Liver (tissue), 9 donors: ENCODE results near the gene CRYZL1. TPM values are rescaled to one million over a fixed set of nuclear protein-coding genes. Genes with fewer than 3 reads are reported as not detected.

Experiments
- DNase-seq: peaks from one replicate; pipeline ENCODE4 v3.0.0-alpha.2; 2017; ENCODE audit warnings: low spot score
- H3K27ac ChIP-seq, 2 donors: one replicate each; pipeline ENCODE4 v1.7.0; 2013; ENCODE audit warnings: inconsistent platforms in 2 of 2, low read length in 2 of 2, control low read depth in 1 of 2, low read depth in 1 of 2, mild to moderate bottlenecking in 1 of 2
- H3K27me3 ChIP-seq, 4 donors: one replicate each; pipeline versions ENCODE4 v1.6.1 to v1.7.0; 2013; ENCODE audit warnings: low read length in 3 of 4, inconsistent platforms in 1 of 4, mild to moderate bottlenecking in 1 of 4, moderate library complexity in 1 of 4; ENCODE audit not compliant: control insufficient read depth in 4 of 4, insufficient read depth in 4 of 4
- H3K36me3 ChIP-seq, 4 donors: one replicate each; pipeline versions ENCODE4 v1.6.1 to v1.7.0; 2013; ENCODE audit warnings: low read length in 3 of 4, mild to moderate bottlenecking in 3 of 4, low read depth in 1 of 4, moderate library complexity in 1 of 4; ENCODE audit not compliant: control insufficient read depth in 4 of 4, insufficient read depth in 3 of 4
- H3K4me1 ChIP-seq, 4 donors: one replicate each; pipeline versions ENCODE4 v1.6.1 to v1.7.0; 2013; ENCODE audit warnings: low read length in 3 of 4, mild to moderate bottlenecking in 3 of 4, moderate library complexity in 1 of 4; ENCODE audit not compliant: control insufficient read depth in 4 of 4, insufficient read depth in 4 of 4
- H3K4me3 ChIP-seq, 3 donors: one replicate each; pipeline versions ENCODE4 v1.6.1 to v1.7.0; 2013; ENCODE audit warnings: low read length in 3 of 3, control low read depth in 1 of 3, low read depth in 1 of 3, mild to moderate bottlenecking in 1 of 3
- H3K9ac ChIP-seq, 2 donors: one replicate each; pipeline ENCODE4 v1.7.0; 2013; ENCODE audit warnings: low read length in 2 of 2, mild to moderate bottlenecking in 2 of 2, moderate library complexity in 2 of 2, control low read depth in 1 of 2, low read depth in 1 of 2
- H3K9me3 ChIP-seq, 4 donors: one replicate each; pipeline versions ENCODE4 v1.6.1 to v1.7.0; 2013; ENCODE audit warnings: low read length in 3 of 4; ENCODE audit not compliant: control insufficient read depth in 4 of 4
- EGR1 ChIP-seq, 2 donors: IDR thresholded peaks; 2 replicates each; pipeline ENCODE4 v1.6.1; 2016 to 2018; ENCODE audit warnings: antibody characterized with exemption in 2 of 2, low read depth in 2 of 2
- FOXA1 ChIP-seq: IDR thresholded peaks from 2 replicates; pipeline ENCODE4 v1.6.1; 2016; ENCODE audit warnings: antibody characterized with exemption
- FOXA2 ChIP-seq: IDR thresholded peaks from 2 replicates; pipeline ENCODE4 v1.6.1; 2016; ENCODE audit warnings: antibody characterized with exemption
- GABPA ChIP-seq, 2 donors: IDR thresholded peaks in 1 of 2; conservative IDR thresholded peaks in 1 of 2; 2 replicates each; pipeline ENCODE4 v1.6.1; 2016; ENCODE audit warnings: antibody characterized with exemption in 2 of 2, mild to moderate bottlenecking in 1 of 2, moderate library complexity in 1 of 2
- HNF4A ChIP-seq, 2 donors: conservative IDR thresholded peaks; 2 replicates each; pipeline ENCODE4 v1.6.1; 2016; ENCODE audit warnings: antibody characterized with exemption in 2 of 2, mild to moderate bottlenecking in 2 of 2
- HNF4G ChIP-seq: IDR thresholded peaks from 2 replicates; pipeline ENCODE4 v1.6.1; 2016; ENCODE audit warnings: antibody characterized with exemption
- JUND ChIP-seq, 2 donors: IDR thresholded peaks; 2 replicates each; pipeline ENCODE4 v1.6.1; 2016; ENCODE audit warnings: antibody characterized with exemption in 2 of 2
- NR2F2 ChIP-seq: IDR thresholded peaks from 2 replicates; pipeline ENCODE4 v1.6.1; 2016; ENCODE audit warnings: antibody characterized with exemption
- RAD21 ChIP-seq, 2 donors: IDR thresholded peaks; 2 replicates each; pipeline ENCODE4 v1.6.1; 2016; ENCODE audit warnings: antibody characterized with exemption in 2 of 2, mild to moderate bottlenecking in 2 of 2
- RXRA ChIP-seq, 2 donors: IDR thresholded peaks; 2 replicates each; pipeline ENCODE4 v1.6.1; 2017 to 2018; ENCODE audit warnings: antibody characterized with exemption in 2 of 2, mild to moderate bottlenecking in 1 of 2
- SP1 ChIP-seq: IDR thresholded peaks from 2 replicates; pipeline ENCODE4 v1.6.1; 2018; ENCODE audit warnings: antibody characterized with exemption, mild to moderate bottlenecking
- TAF1 ChIP-seq: conservative IDR thresholded peaks from 2 replicates; pipeline ENCODE4 v1.6.1; 2016; ENCODE audit warnings: antibody characterized with exemption, mild to moderate bottlenecking
- YY1 ChIP-seq: IDR thresholded peaks from 2 replicates; pipeline ENCODE4 v1.6.1; 2016; ENCODE audit warnings: antibody characterized with exemption, mild to moderate bottlenecking
- WGBS: extraction: QIAGEN DNeasy Blood & Tissue Kit; methylation state at CpG from one replicate; pipeline ENCODE4 v1.1.7; 2013; 5-methylcytosine and 5-hydroxymethylcytosine counted together
- polyA plus RNA-seq, 2 donors: library from polyadenylated mRNA; stranded (reverse) in 1 of 2; unstranded in 1 of 2; fragments of 200-250 nt in 1 of 2; fragments of >200 nt in 1 of 2; fragmentation: Nextera tagmentation in 1 of 2; extraction: Ambion mirVana in 1 of 2; gene quantifications; one replicate each; pipeline versions ENCODE4 v1.2.1 to v1.2.3, GENCODE V29; 2013 to 2015
- total RNA-seq, 2 donors: library from RNA; depleted of rRNA; stranded (reverse); fragments of >200 nt; gene quantifications; one replicate each; pipeline ENCODE4 v1.2.3, GENCODE V29; 2014
- TF ChIP-seq, protein P1 (sequence below): IDR thresholded peaks from 2 replicates; pipeline ENCODE4 v1.6.1; 2016; ENCODE audit warnings: antibody characterized with exemption
- TF ChIP-seq, protein P2 (sequence below): fragments of 150-350 bp; IDR thresholded peaks from 2 replicates; pipeline ENCODE4 v1.5.1; 2017; ENCODE audit warnings: improper control_type of control experiment, low read depth, low read length; ENCODE audit not compliant: missing input control
- TF ChIP-seq, protein P3 (sequence below): IDR thresholded peaks from 2 replicates; pipeline ENCODE4 v1.6.1; 2016; ENCODE audit warnings: antibody characterized with exemption, mild to moderate bottlenecking
- TF ChIP-seq, protein P4 (sequence below): IDR thresholded peaks from 2 replicates; pipeline ENCODE4 v1.6.1; 2016; ENCODE audit warnings: antibody characterized with exemption
- TF ChIP-seq, protein P5 (sequence below): IDR thresholded peaks from 2 replicates; pipeline ENCODE4 v1.6.1; 2016; ENCODE audit warnings: antibody characterized with exemption
- donor health status: healthy.
- donor health status: healthy.
- donor health status: healthy.
- donor health status: healthy.
- donor health status: healthy.

CRYZL1 gene
- total and polyA plus RNA-seq, 4 donors, result 6.8 to 18.1 (median 11.5) TPM

DNA sequence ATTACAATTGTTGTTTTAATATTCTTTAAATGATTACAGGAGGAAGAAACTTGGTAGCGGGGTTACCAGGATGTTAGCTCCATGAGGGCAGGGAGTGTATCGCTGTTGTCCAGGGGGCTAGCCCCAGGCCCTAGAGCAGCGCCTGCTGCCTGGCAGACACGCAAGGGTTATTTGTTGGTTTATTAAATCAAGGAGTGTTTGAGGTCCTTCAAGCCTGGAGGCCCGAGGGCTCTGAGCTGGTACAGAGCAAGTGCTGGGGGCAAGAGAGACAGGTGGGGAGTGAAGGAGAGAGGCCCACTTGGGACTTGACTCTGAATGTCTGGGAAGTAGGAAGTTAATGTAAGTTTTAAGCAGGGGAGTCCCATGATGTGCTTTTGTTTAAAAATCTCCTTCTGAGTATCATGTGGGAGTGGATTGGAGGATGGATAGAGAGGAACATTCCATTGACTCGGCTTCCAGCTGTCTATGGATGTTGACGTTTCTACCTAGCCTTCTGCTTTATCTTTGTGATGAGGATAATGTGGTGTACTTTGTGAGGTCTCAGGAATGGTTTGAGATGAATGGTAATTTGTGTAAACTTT is 9.5 kb upstream of the CRYZL1 start:
- DNase-seq, result no peak
- Histone ChIP-seq H3K9me3 (no peaks in the 10 kb centered on the region), H3K27ac (no peak overlapping the region), H3K9ac (no peak overlapping the region), H3K4me3 (no peak overlapping the region), H3K4me1 (peaks cover 6 to 34% (median 12%) of the 10 kb centered on the region in 4 donors), H3K36me3 (no peaks in the 10 kb centered on the region), H3K27me3 (no peaks in the 10 kb centered on the region)
- WGBS, result 79% methylated on average over 7 of the region's 7 CpGs
- TF ChIP-seq, protein P1, sequence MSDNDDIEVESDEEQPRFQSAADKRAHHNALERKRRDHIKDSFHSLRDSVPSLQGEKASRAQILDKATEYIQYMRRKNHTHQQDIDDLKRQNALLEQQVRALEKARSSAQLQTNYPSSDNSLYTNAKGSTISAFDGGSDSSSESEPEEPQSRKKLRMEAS, result no peak
- TF ChIP-seq RXRA (IDR thresholded peaks at IDR 0.05), result no peak
- no peak for TF ChIP-seq RAD21 (IDR thresholded peaks at IDR 0.05)
- no peak for TF ChIP-seq HNF4A (conservative IDR thresholded peaks at IDR 0.05)
- no peak for TF ChIP-seq NR2F2
- TF ChIP-seq JUND (IDR thresholded peaks at IDR 0.05), result no peak
- TF ChIP-seq YY1, result no peak
- no peak for TF ChIP-seq TAF1
- TF ChIP-seq, protein P2, sequence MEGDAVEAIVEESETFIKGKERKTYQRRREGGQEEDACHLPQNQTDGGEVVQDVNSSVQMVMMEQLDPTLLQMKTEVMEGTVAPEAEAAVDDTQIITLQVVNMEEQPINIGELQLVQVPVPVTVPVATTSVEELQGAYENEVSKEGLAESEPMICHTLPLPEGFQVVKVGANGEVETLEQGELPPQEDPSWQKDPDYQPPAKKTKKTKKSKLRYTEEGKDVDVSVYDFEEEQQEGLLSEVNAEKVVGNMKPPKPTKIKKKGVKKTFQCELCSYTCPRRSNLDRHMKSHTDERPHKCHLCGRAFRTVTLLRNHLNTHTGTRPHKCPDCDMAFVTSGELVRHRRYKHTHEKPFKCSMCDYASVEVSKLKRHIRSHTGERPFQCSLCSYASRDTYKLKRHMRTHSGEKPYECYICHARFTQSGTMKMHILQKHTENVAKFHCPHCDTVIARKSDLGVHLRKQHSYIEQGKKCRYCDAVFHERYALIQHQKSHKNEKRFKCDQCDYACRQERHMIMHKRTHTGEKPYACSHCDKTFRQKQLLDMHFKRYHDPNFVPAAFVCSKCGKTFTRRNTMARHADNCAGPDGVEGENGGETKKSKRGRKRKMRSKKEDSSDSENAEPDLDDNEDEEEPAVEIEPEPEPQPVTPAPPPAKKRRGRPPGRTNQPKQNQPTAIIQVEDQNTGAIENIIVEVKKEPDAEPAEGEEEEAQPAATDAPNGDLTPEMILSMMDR, result no peak
- no peak for TF ChIP-seq FOXA1
- TF ChIP-seq, protein P3, sequence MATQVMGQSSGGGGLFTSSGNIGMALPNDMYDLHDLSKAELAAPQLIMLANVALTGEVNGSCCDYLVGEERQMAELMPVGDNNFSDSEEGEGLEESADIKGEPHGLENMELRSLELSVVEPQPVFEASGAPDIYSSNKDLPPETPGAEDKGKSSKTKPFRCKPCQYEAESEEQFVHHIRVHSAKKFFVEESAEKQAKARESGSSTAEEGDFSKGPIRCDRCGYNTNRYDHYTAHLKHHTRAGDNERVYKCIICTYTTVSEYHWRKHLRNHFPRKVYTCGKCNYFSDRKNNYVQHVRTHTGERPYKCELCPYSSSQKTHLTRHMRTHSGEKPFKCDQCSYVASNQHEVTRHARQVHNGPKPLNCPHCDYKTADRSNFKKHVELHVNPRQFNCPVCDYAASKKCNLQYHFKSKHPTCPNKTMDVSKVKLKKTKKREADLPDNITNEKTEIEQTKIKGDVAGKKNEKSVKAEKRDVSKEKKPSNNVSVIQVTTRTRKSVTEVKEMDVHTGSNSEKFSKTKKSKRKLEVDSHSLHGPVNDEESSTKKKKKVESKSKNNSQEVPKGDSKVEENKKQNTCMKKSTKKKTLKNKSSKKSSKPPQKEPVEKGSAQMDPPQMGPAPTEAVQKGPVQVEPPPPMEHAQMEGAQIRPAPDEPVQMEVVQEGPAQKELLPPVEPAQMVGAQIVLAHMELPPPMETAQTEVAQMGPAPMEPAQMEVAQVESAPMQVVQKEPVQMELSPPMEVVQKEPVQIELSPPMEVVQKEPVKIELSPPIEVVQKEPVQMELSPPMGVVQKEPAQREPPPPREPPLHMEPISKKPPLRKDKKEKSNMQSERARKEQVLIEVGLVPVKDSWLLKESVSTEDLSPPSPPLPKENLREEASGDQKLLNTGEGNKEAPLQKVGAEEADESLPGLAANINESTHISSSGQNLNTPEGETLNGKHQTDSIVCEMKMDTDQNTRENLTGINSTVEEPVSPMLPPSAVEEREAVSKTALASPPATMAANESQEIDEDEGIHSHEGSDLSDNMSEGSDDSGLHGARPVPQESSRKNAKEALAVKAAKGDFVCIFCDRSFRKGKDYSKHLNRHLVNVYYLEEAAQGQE, result no peak
- TF ChIP-seq, protein P4, sequence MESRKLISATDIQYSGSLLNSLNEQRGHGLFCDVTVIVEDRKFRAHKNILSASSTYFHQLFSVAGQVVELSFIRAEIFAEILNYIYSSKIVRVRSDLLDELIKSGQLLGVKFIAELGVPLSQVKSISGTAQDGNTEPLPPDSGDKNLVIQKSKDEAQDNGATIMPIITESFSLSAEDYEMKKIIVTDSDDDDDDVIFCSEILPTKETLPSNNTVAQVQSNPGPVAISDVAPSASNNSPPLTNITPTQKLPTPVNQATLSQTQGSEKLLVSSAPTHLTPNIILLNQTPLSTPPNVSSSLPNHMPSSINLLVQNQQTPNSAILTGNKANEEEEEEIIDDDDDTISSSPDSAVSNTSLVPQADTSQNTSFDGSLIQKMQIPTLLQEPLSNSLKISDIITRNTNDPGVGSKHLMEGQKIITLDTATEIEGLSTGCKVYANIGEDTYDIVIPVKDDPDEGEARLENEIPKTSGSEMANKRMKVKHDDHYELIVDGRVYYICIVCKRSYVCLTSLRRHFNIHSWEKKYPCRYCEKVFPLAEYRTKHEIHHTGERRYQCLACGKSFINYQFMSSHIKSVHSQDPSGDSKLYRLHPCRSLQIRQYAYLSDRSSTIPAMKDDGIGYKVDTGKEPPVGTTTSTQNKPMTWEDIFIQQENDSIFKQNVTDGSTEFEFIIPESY, result no peak

DNA sequence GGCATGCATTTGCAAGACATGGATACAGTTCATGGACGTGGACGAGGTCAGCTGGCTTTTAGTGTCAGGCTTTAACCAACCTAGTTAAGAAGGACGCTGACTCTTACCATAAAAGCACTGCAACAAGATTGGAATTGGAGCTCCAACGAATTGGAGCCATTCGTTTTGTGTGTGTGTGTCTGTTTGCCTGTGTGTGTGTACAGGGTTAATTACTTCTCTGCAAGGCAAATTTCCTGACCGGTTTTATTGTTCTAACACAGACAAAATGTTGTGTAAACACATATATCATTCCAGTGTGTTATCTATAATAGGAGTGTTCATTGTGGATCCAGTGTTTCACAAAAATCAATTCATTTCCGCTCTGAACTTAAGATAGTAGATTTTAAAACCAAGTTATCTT is 8.7 kb upstream of the CRYZL1 start:
- Histone ChIP-seq H3K9ac (no peak overlapping the region), H3K27ac (no peak overlapping the region), H3K4me1 (peaks cover 11 to 39% (median 17%) of the 10 kb centered on the region in 4 donors), H3K36me3 (no peaks in the 10 kb centered on the region), H3K27me3 (no peaks in the 10 kb centered on the region), H3K4me3 (no peak overlapping the region), H3K9me3 (no peaks in the 10 kb centered on the region)
- WGBS, result 50% methylated on average over 7 of the region's 7 CpGs
- DNase-seq, result no peak
- TF ChIP-seq GABPA (IDR thresholded peaks at IDR 0.05 in 1 of 2, conservative IDR thresholded peaks at IDR 0.05 in 1 of 2) (no peak), FOXA2 (no peak), HNF4A (conservative IDR thresholded peaks at IDR 0.05) (no peak), SP1 (no peak), NR2F2 (no peak), RAD21 (IDR thresholded peaks at IDR 0.05) (no peak), JUND (IDR thresholded peaks at IDR 0.05) (no peak), HNF4G (no peak), EGR1 (IDR thresholded peaks at IDR 0.05; ENCODE audit: low read depth in 2 of 2) (no peak)
- TF ChIP-seq, protein P5, sequence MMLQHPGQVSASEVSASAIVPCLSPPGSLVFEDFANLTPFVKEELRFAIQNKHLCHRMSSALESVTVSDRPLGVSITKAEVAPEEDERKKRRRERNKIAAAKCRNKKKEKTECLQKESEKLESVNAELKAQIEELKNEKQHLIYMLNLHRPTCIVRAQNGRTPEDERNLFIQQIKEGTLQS, result no peak
- TF ChIP-seq, protein P2, result no peak
- TF ChIP-seq, protein P3, result no peak
